Spleen (tissue), 11 donors: ENCODE results near the gene ETV2. TPM values are rescaled to one million over a fixed set of nuclear protein-coding genes. Genes with fewer than 3 reads are reported as not detected.

Source experiments
- DNase-seq: peaks from one replicate; pipeline ENCODE4 v3.0.0-alpha.2; 2020
- H3K27ac ChIP-seq, 8 donors: fragments of 200-600 bp; sonication (generic) in 7 of 8; 1 replicate in 4 of 8; 2 replicates in 4 of 8; pipeline versions ENCODE4 v1.5.0 to v1.8.0; 2016 to 2021; ENCODE audit warnings: inconsistent platforms in 4 of 8, mild to moderate bottlenecking in 4 of 8, moderate library complexity in 1 of 8
- H3K27me3 ChIP-seq, 7 donors: fragments of 200-600 bp; sonication (generic) in 6 of 7; replicated peaks in 1 of 7; 1 replicate in 4 of 7; 2 replicates in 3 of 7; pipeline versions ENCODE4 v1.5.0 to v1.8.0; 2016 to 2021; ENCODE audit warnings: inconsistent platforms in 3 of 7, mild to moderate bottlenecking in 1 of 7
- H3K36me3 ChIP-seq, 6 donors: fragments of 200-600 bp; sonication (generic) in 5 of 6; 1 replicate in 4 of 6; 2 replicates in 2 of 6; pipeline versions ENCODE4 v1.5.0 to v1.8.0; 2016 to 2021; ENCODE audit warnings: inconsistent platforms in 2 of 6
- H3K4me1 ChIP-seq, 6 donors: fragments of 200-600 bp; sonication (generic) in 5 of 6; 1 replicate in 3 of 6; 2 replicates in 3 of 6; pipeline versions ENCODE4 v1.5.0 to v1.8.0; 2016 to 2021; ENCODE audit warnings: inconsistent platforms in 3 of 6
- H3K4me3 ChIP-seq, 8 donors: fragments of 200-600 bp; sonication (generic) in 7 of 8; 1 replicate in 4 of 8; 2 replicates in 4 of 8; pipeline versions ENCODE4 v1.5.0 to v1.8.0; 2016 to 2021; ENCODE audit warnings: inconsistent platforms in 4 of 8, mild to moderate bottlenecking in 4 of 8, moderate library complexity in 2 of 8
- H3K9me3 ChIP-seq, 8 donors: fragments of 200-600 bp; sonication (generic) in 7 of 8; 1 replicate in 4 of 8; 2 replicates in 4 of 8; pipeline versions ENCODE4 v1.5.0 to v1.8.0; 2016 to 2021; ENCODE audit warnings: inconsistent platforms in 4 of 8
- POLR2A ChIP-seq, 3 donors: fragments of 450-650 bp; IDR thresholded peaks; one replicate each; pipeline ENCODE4 v1.5.1; 2017; ENCODE audit warnings: antibody characterized with exemption in 3 of 3, mild to moderate bottlenecking in 1 of 3
- POLR2AphosphoS5 ChIP-seq, 3 donors: sonication (generic); formaldehyde crosslinking; IDR thresholded peaks; one replicate each; pipeline ENCODE4 v1.5.1; 2017; ENCODE audit warnings: antibody characterized with exemption in 3 of 3
- WGBS, 5 donors: extraction: QIAGEN DNeasy Blood & Tissue Kit in 3 of 5; methylation state at CpG; one replicate each; pipeline versions ENCODE4 v1.1.5 to v1.1.7; 2013 to 2018; 5-methylcytosine and 5-hydroxymethylcytosine counted together
- intact Hi-C: fragments of 100-400 bp; cut with DNase I; formaldehyde crosslinking; loops from one replicate; pipeline ENCODE4 v1.15.0; 2023; ENCODE audit warnings: low total_unique reads
- polyA plus RNA-seq, 3 donors: library from polyadenylated mRNA; stranded (reverse); fragments of 200-250 nt; gene quantifications; one replicate each; pipeline ENCODE4 v1.2.1, GENCODE V29; 2013
- total RNA-seq, 7 donors: library from RNA; depleted of rRNA in 3 of 7; stranded (reverse); fragments of >200 nt in 3 of 7; fragmentation: NEBNext Ultra II Directional in 4 of 7; extraction: Animal tissue kit (Norgen Biotek cat#: 25700) in 4 of 7; gene quantifications; one replicate each; pipeline versions ENCODE4 v1.1.0 to v1.2.1, GENCODE V29; 2016 to 2021
- TF ChIP-seq, protein P1 (sequence below), 11 experiments: fragments of 200-600 bp in 7 of 11; fragments of 450-650 bp in 4 of 11; sonication (generic) in 4 of 11; IDR thresholded peaks in 8 of 11; conservative IDR thresholded peaks in 3 of 11; 1 replicate in 7 of 11; 2 replicates in 4 of 11; pipeline versions ENCODE4 v1.4.0 to v1.8.0; 2016 to 2021; ENCODE audit warnings: antibody characterized with exemption in 11 of 11, inconsistent platforms in 4 of 11, mild to moderate bottlenecking in 1 of 11
- donor health status: healthy with polysubstance abuse.
- donor health status: DM: no; HTN: no; CAD: no; lungs with moderate emphysema.
- donor health status: DM: no; HTN: no; CAD: no.
- donor health status: Bipolar disorder and iron deficiency.
- donor health status: healthy.
- donor health status: DM: no; HTN: no; CAD: no.
- donor health status: DM: yes; HTN: yes; CAD: no.

ETV2 gene
- total and polyA plus RNA-seq, 10 donors: 0.43 to 1.2 (median 0.99) TPM; not detected in 5

DNA sequence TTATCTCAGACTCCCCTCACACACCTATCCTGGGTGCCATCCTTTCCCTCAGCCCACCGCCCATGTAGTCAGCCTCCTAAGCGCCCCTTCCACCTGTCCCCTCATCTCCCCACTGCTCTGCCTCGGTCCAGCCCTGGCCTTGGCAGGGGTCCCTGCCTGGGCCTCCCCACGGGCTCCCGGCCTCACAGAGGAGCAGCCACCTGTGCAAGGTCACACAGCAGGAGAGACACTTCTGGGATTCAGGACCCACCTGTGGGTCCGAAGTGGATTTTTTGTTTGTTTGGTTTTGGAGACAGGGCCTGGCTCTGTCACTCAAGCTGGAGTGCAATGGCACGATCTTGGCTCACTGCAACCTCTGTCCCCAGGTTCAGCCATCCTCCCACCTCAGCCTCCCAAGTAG is 24.1 kb downstream of the ETV2 start:
- TF ChIP-seq POLR2A (IDR thresholded peaks at IDR 0.05) (no peak), POLR2AphosphoS5 (IDR thresholded peaks at IDR 0.05) (peak in 1 of 3 donors; percentile 38)
- no peak for DNase-seq
- H3K27me3 ChIP-seq: peaks cover 0 to 9% (median 0%) of the 10 kb centered on the region in 7 donors
- no peak overlapping the region for H3K27ac ChIP-seq
- 80 to 97% (median 91%) methylated on average over 7 of the region's 7 CpGs for WGBS, 5 donors
- peaks cover 0 to 56% (median 5%) of the 10 kb centered on the region in 6 donors for H3K36me3 ChIP-seq
- H3K9me3 ChIP-seq: no peaks in the 10 kb centered on the region
- no peak overlapping the region for H3K4me3 ChIP-seq
- H3K4me1 ChIP-seq: no peaks in the 10 kb centered on the region
- intact Hi-C loops: no loop called here

DNA sequence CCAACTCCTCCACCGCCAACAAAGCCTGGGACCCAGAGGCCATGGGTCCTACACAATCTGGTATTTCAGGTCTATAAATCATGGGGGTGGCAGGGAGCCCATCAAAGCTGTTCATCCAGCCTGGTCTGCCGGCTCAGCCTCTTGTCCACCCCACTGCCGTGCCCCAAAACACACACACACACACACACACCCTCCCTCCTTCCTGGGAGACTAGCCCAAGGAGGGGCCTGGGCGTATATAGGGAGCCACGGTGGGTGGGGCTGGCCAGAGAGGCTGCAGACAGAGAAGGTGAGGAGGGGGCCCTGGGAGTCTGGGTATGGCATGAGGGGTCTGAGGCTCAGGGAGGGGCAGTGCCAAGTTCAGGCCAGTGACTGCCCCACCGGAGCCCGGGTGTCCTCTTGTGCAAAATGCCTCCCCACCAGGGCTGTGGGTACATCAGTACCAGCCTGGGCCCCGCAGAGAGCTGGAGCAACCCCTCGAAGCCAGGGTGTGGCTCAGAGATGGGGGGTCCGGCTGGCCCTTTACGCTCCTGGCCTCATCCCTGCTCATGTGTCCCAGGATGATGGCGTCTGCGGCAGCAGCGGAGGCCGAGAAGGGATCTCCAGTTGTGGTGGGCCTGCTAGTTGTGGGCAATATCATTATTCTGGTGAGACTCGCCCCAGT is 24.8 kb downstream of the ETV2 start, which contains the start of gene UPK1A:
UPK1A (plus strand) TSS at position 267 of the 663 bp plus-strand sequence; CDS start at position 563, 296 bp downstream.
- Histone ChIP-seq H3K9me3 (no peaks in the 10 kb centered on the region), H3K36me3 (peaks cover 0 to 48% (median 2%) of the 10 kb centered on the region in 6 donors), H3K4me3 (no peak within 1 kb of the TSS), H3K4me1 (no peaks in the 10 kb centered on the region), H3K27ac (no peak within 1 kb of the TSS), H3K27me3 (peaks cover 0 to 15% (median 0%) of the 10 kb centered on the region in 7 donors)
- DNase-seq: no peak
- WGBS, 5 donors: 74 to 85% (median 76%) methylated on average over 14 to 16 of the region's 16 CpGs
- intact Hi-C loops: no loop called here
- TF ChIP-seq POLR2A (IDR thresholded peaks at IDR 0.05): no peak
- TF ChIP-seq POLR2AphosphoS5 (IDR thresholded peaks at IDR 0.05): peak in 1 of 3 donors; percentile 47

DNA sequence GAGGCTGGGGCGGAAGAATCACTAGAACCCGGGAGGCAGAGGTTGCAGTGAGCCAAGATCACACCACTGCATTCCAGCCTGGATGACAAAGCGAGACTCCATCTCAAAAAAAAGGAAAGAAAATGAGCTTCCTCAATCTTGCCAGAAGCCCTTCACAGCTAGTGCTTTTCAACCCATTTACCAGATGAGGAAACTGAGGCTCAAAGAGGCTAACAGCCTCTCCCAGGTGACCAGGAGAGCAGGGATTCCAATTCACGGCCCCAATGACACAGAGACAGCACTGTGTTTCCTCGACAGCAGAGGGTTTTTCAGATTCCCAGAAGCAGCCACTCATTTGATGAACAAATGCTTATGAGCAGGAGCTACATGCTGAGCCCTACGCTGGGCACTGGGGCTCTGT is 28.0 kb downstream of the ETV2 start:
- Histone ChIP-seq H3K4me3 (no peak overlapping the region), H3K36me3 (peaks cover 0 to 16% (median 2%) of the 10 kb centered on the region in 6 donors), H3K27ac (no peak overlapping the region), H3K27me3 (peaks cover 0 to 47% (median 19%) of the 10 kb centered on the region in 7 donors), H3K9me3 (no peaks in the 10 kb centered on the region), H3K4me1 (peaks cover 0 to 13% (median 9%) of the 10 kb centered on the region in 6 donors)
- DNase-seq: no peak
- intact Hi-C loops: no loop called here
- TF ChIP-seq, protein P1, sequence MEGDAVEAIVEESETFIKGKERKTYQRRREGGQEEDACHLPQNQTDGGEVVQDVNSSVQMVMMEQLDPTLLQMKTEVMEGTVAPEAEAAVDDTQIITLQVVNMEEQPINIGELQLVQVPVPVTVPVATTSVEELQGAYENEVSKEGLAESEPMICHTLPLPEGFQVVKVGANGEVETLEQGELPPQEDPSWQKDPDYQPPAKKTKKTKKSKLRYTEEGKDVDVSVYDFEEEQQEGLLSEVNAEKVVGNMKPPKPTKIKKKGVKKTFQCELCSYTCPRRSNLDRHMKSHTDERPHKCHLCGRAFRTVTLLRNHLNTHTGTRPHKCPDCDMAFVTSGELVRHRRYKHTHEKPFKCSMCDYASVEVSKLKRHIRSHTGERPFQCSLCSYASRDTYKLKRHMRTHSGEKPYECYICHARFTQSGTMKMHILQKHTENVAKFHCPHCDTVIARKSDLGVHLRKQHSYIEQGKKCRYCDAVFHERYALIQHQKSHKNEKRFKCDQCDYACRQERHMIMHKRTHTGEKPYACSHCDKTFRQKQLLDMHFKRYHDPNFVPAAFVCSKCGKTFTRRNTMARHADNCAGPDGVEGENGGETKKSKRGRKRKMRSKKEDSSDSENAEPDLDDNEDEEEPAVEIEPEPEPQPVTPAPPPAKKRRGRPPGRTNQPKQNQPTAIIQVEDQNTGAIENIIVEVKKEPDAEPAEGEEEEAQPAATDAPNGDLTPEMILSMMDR (IDR thresholded peaks at IDR 0.05 in 8 of 11, conservative IDR thresholded peaks at IDR 0.05 in 3 of 11): no peak
- TF ChIP-seq POLR2A (IDR thresholded peaks at IDR 0.05) (no peak), POLR2AphosphoS5 (IDR thresholded peaks at IDR 0.05) (no peak)
- 72 to 87% (median 76%) methylated on average over 6 of the region's 6 CpGs for WGBS, 5 donors

DNA sequence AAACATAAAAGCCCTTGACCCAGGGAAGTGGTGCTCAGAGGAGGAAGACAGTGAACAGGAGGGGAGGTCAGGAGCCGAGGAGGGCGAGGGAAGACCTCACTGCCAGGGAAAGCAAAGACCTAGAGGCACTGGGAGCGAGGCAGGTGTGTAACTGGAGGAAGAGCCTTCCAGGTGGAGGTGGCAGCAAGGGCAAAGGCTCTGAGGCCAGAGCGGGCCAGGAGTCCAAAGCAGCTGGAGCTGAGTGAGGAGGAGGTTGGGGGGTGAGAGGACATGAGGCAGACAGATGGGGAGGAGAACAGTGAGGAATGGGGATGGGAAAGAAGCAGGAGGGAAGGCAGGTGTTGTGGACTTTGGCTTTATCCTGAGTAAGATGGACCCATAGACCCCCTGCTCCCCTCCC is 28.4 kb downstream of the ETV2 start:
- no peaks in the 10 kb centered on the region for H3K9me3 ChIP-seq
- TF ChIP-seq POLR2A (IDR thresholded peaks at IDR 0.05) (no peak), POLR2AphosphoS5 (IDR thresholded peaks at IDR 0.05) (no peak)
- TF ChIP-seq, protein P1 (IDR thresholded peaks at IDR 0.05 in 8 of 11, conservative IDR thresholded peaks at IDR 0.05 in 3 of 11): no peak
- intact Hi-C loops: no loop called here

DNA sequence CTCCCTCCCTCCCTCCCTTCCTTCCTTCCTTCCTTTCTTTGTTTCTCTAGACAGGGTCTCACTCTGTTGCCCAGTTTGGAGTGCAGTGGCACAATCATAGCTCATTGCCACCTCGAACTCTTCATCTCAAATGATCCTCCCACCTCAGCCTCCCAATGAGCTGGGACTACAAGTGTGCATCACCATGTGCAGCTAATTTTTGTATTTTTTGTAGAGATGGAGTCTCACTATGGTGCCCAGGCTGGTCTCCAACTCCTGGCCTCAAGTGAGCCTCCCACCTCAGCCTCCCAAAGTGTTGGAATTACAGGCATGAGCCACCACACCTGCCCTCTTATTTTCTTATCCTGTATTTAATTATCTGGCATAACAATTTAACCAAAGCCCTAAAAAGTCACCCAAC is 29.1 kb downstream of the ETV2 start:
- intact Hi-C loops: no loop called here
- H3K27ac ChIP-seq: no peak overlapping the region
- WGBS, 5 donors: 72 to 95% (median 77%) methylated on average over 1 of the region's 1 CpG
- peaks cover 0 to 56% (median 19%) of the 10 kb centered on the region in 7 donors for H3K27me3 ChIP-seq
- no peak for TF ChIP-seq POLR2A (IDR thresholded peaks at IDR 0.05)
- TF ChIP-seq, protein P1 (IDR thresholded peaks at IDR 0.05 in 8 of 11, conservative IDR thresholded peaks at IDR 0.05 in 3 of 11): no peak
- TF ChIP-seq POLR2AphosphoS5 (IDR thresholded peaks at IDR 0.05): no peak
- peaks cover 0 to 5% (median 0%) of the 10 kb centered on the region in 6 donors for H3K36me3 ChIP-seq
- no peak overlapping the region for H3K4me3 ChIP-seq
- no peaks in the 10 kb centered on the region for H3K9me3 ChIP-seq
- no peak for DNase-seq
- H3K4me1 ChIP-seq: peaks cover 0 to 13% (median 9%) of the 10 kb centered on the region in 6 donors

More for the DNA sequence above, 28.4 kb downstream of the ETV2 start:
- no peak for DNase-seq
- H3K4me3 ChIP-seq: no peak overlapping the region
- peaks cover 0 to 49% (median 19%) of the 10 kb centered on the region in 7 donors for H3K27me3 ChIP-seq
- peaks cover 0 to 12% (median 1%) of the 10 kb centered on the region in 6 donors for H3K36me3 ChIP-seq
- 56 to 70% (median 58%) methylated on average over 4 of the region's 4 CpGs for WGBS, 5 donors
- peaks cover 0 to 13% (median 9%) of the 10 kb centered on the region in 6 donors for H3K4me1 ChIP-seq
- H3K27ac ChIP-seq: no peak overlapping the region
